ENCODE results near the gene ECM2.

The ECM2 gene

DNA sequence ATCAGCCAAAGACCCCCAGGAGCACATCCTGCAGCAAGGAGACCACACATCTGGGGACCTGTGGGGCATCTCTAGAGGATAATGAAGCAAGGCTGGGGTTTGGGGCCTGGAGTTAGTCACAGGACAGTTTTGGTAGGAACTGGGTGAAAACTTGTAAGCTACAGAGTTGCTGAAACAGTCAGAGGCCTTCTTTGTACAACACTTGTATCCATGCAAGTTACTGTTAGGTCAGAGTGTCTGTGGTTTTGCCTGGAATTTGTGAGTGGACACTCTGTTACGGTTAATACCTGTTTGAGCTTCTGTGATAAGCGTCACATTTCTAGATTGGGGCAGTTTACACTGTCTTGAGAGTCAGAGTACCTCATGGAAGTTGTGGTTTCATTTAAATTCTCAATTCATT lies 30.9 kb downstream of the ECM2 start:
- H3K9me3 ChIP-seq (ENCODE audit: insufficient read depth, low read length, severe bottlenecking), result no peaks in the 10 kb centered on the region
- TF ChIP-seq, protein P1, sequence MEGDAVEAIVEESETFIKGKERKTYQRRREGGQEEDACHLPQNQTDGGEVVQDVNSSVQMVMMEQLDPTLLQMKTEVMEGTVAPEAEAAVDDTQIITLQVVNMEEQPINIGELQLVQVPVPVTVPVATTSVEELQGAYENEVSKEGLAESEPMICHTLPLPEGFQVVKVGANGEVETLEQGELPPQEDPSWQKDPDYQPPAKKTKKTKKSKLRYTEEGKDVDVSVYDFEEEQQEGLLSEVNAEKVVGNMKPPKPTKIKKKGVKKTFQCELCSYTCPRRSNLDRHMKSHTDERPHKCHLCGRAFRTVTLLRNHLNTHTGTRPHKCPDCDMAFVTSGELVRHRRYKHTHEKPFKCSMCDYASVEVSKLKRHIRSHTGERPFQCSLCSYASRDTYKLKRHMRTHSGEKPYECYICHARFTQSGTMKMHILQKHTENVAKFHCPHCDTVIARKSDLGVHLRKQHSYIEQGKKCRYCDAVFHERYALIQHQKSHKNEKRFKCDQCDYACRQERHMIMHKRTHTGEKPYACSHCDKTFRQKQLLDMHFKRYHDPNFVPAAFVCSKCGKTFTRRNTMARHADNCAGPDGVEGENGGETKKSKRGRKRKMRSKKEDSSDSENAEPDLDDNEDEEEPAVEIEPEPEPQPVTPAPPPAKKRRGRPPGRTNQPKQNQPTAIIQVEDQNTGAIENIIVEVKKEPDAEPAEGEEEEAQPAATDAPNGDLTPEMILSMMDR (IDR thresholded peaks at IDR 0.05; ENCODE audit: borderline replicate concordance, extremely low read depth, low read length, poor library complexity, severe bottlenecking), result no peak
- TF ChIP-seq EZH2 (IDR thresholded peaks at IDR 0.05; ENCODE audit: borderline replicate concordance, low read depth, low read length, severe bottlenecking), result no peak
- H3K9ac ChIP-seq (ENCODE audit: low read depth, low read length), result no peak overlapping the region
- no peak overlapping the region for H2AFZ ChIP-seq (ENCODE audit: low read depth, low read length)
- no peaks in the 10 kb centered on the region for H3K36me3 ChIP-seq (ENCODE audit: insufficient read depth, low read length)
- H3K4me1 ChIP-seq (ENCODE audit: insufficient read depth, low read length), result no peaks in the 10 kb centered on the region
- ATAC-seq (ENCODE audit: insufficient read depth, low read depth) (no peak), DNase-seq (no peak)
- H4K20me1 ChIP-seq (ENCODE audit: insufficient read depth, low read length), result no peaks in the 10 kb centered on the region
- no peak overlapping the region for H3K27ac ChIP-seq (ENCODE audit: low read length)
- H3K27me3 ChIP-seq (ENCODE audit: insufficient read depth, low read length, poor library complexity), result no peaks in the 10 kb centered on the region
- no peaks in the 10 kb centered on the region for H3K79me2 ChIP-seq (ENCODE audit: insufficient read depth, low read length)
- no peak overlapping the region for H3K4me2 ChIP-seq (ENCODE audit: insufficient read depth, low read length)
- H3K4me3 ChIP-seq (ENCODE audit: low read depth in 1 of 2, low read length in 2 of 2), result no peak overlapping the region

DNA sequence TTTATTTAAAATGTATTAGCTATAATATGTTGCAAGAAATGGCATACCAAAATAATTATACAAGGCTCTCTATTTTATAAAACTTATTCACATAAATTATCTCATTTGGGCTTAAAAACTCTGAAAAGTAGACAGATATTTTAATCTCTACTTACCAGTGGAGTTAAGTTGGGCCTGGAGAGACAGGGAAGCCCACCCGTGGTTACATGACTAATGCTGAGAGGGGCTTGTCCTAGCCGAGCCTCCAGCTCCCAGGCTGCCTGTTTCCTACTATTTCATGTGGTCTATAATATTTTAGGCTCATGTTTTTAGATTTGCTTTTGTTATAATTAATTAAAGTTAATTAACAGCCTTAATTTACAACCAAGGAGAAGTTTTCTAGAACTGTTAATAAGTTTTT lies 32.6 kb downstream of the ECM2 start:
- no peak for DNase-seq
- H3K4me1 ChIP-seq (ENCODE audit: insufficient read depth, low read length), result no peaks in the 10 kb centered on the region
- H3K79me2 ChIP-seq (ENCODE audit: insufficient read depth, low read length), result no peaks in the 10 kb centered on the region
- no peaks in the 10 kb centered on the region for H3K27me3 ChIP-seq (ENCODE audit: insufficient read depth, low read length, poor library complexity)
- no peaks in the 10 kb centered on the region for H4K20me1 ChIP-seq (ENCODE audit: insufficient read depth, low read length)
- ATAC-seq (ENCODE audit: insufficient read depth, low read depth), result no peak
- H2AFZ ChIP-seq (ENCODE audit: low read depth, low read length), result no peak overlapping the region
- no peak for TF ChIP-seq EZH2 (IDR thresholded peaks at IDR 0.05; ENCODE audit: borderline replicate concordance, low read depth, low read length, severe bottlenecking)
- TF ChIP-seq, protein P1 (IDR thresholded peaks at IDR 0.05; ENCODE audit: borderline replicate concordance, extremely low read depth, low read length, poor library complexity, severe bottlenecking), result no peak
- no peaks in the 10 kb centered on the region for H3K36me3 ChIP-seq (ENCODE audit: insufficient read depth, low read length)
- H3K4me3 ChIP-seq (ENCODE audit: low read depth in 1 of 2, low read length in 2 of 2), result no peak overlapping the region
- H3K9ac ChIP-seq (ENCODE audit: low read depth, low read length), result no peak overlapping the region
- H3K27ac ChIP-seq (ENCODE audit: low read length), result no peak overlapping the region
- no peaks in the 10 kb centered on the region for H3K9me3 ChIP-seq (ENCODE audit: insufficient read depth, low read length, severe bottlenecking)
- H3K4me2 ChIP-seq (ENCODE audit: insufficient read depth, low read length), result no peak overlapping the region

DNA sequence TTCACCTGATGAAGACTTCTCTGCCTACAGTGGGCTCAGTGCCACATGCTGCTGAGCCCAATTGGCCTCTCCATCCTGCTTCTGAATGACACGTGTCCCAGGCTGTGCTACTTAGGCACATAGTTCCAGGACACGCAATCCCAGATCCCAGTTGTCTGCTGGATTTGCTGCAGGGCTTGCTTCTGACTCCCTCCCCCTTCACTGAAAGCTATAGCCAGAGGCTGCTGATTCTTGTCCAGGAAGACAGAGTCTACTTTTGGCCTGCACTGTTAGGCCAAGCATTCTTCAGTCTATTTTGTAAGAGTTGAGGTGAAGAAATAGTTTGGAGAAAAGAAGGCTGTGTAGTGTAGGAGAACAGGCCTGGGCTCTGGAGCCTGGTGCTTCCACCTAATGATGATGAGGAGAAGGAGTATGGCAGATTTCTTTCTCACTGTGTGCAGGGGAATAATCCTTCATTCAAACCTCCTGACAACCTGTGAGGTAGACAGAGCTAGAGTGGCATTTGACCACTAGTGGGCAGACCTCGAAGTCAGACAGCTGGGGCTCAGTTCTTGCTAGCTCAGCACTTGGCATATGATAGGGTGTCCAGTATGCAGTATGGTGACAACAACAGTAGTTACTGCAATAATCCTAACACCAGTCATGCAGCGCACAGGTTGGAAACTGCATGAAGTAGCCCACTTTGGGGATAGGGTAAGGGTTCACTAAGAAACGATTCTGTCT lies 34.0 kb downstream of the ECM2 start:
- H3K79me2 ChIP-seq (ENCODE audit: insufficient read depth, low read length), result no peaks in the 10 kb centered on the region
- TF ChIP-seq, protein P1 (IDR thresholded peaks at IDR 0.05; ENCODE audit: borderline replicate concordance, extremely low read depth, low read length, poor library complexity, severe bottlenecking), result peak; percentile 47
- no peak for TF ChIP-seq EZH2 (IDR thresholded peaks at IDR 0.05; ENCODE audit: borderline replicate concordance, low read depth, low read length, severe bottlenecking)
- no peaks in the 10 kb centered on the region for H4K20me1 ChIP-seq (ENCODE audit: insufficient read depth, low read length)
- no peak overlapping the region for H3K27ac ChIP-seq (ENCODE audit: low read length)
- no peak for DNase-seq
- peak; percentile 44; the same call in 1 of the 3 replicates for ATAC-seq (ENCODE audit: insufficient read depth, low read depth)
- no peak overlapping the region for H3K4me2 ChIP-seq (ENCODE audit: insufficient read depth, low read length)
- no peak overlapping the region for H3K9ac ChIP-seq (ENCODE audit: low read depth, low read length)
- H3K9me3 ChIP-seq (ENCODE audit: insufficient read depth, low read length, severe bottlenecking), result no peaks in the 10 kb centered on the region
- no peaks in the 10 kb centered on the region for H3K27me3 ChIP-seq (ENCODE audit: insufficient read depth, low read length, poor library complexity)
- no peak overlapping the region for H3K4me3 ChIP-seq (ENCODE audit: low read depth in 1 of 2, low read length in 2 of 2)
- no peak overlapping the region for H2AFZ ChIP-seq (ENCODE audit: low read depth, low read length)
- no peaks in the 10 kb centered on the region for H3K4me1 ChIP-seq (ENCODE audit: insufficient read depth, low read length)
- H3K36me3 ChIP-seq (ENCODE audit: insufficient read depth, low read length), result no peaks in the 10 kb centered on the region
